ENCODE results near the gene EIF3L.

GRCh38 chr22:37803639-37804351, 45.4 kb upstream of the EIF3L start:
- no peak for TF ChIP-seq CTCF (IDR thresholded peaks at IDR 0.05; ENCODE audit: extremely low read depth in 1 of 2, insufficient read depth in 1 of 2, low read depth in 1 of 2, low read length in 2 of 2)
- TF ChIP-seq JUN (IDR thresholded peaks at IDR 0.05; ENCODE audit: borderline replicate concordance, insufficient read depth, insufficient read length, low read depth), result no peak
- no peak for TF ChIP-seq EZH2 (IDR thresholded peaks at IDR 0.05; ENCODE audit: borderline replicate concordance, low read depth, low read length, severe bottlenecking)

All from endothelial cell of umbilical vein (primary cell).